Astrocyte (in vitro differentiated cells and primary cell): ENCODE measurements around the gene MCUB. TPM values are rescaled to one million over a fixed set of nuclear protein-coding genes. Genes with fewer than 3 reads are reported as not detected.

Experiments used
- DNase-seq: peaks from one replicate; pipeline ENCODE4 v3.0.0-alpha.2; 2010; ENCODE audit warnings: low read depth
- FAIRE-seq: peaks from 2 replicates; lab custom pipeline; 2011; peaks lifted over from hg19 to GRCh38; lab: Jason Lieb, UNC
- H2AFZ ChIP-seq: 2 replicates; pipeline ENCODE4 v1.6.0; 2012; ENCODE audit warnings: low read depth, low read length, inconsistent platforms
- H3K27ac ChIP-seq: 2 replicates; pipeline ENCODE4 v1.5.1; 2011; ENCODE audit warnings: low read depth, low read length, inconsistent platforms
- H3K27me3 ChIP-seq: 2 replicates; pipeline ENCODE4 v1.6.0; 2011; ENCODE audit warnings: low read length, inconsistent platforms; ENCODE audit not compliant: insufficient read depth
- H3K36me3 ChIP-seq: 2 replicates; pipeline ENCODE4 v1.5.1; 2011; ENCODE audit warnings: low read length, inconsistent platforms; ENCODE audit not compliant: insufficient read depth
- H3K4me1 ChIP-seq: 2 replicates; pipeline ENCODE4 v1.5.1; 2011; ENCODE audit warnings: low read length, inconsistent platforms; ENCODE audit not compliant: insufficient read depth
- H3K4me2 ChIP-seq: 2 replicates; pipeline ENCODE4 v1.6.0; 2012; ENCODE audit warnings: low read length, inconsistent platforms
- H3K4me3 ChIP-seq: 2 replicates; pipeline ENCODE4 v1.5.1; 2011; ENCODE audit warnings: low read depth, mild to moderate bottlenecking, low read length, inconsistent platforms; ENCODE audit not compliant: insufficient read depth
- H3K79me2 ChIP-seq: 2 replicates; pipeline ENCODE4 v1.6.0; 2012; ENCODE audit warnings: mild to moderate bottlenecking, low read length, inconsistent platforms; ENCODE audit not compliant: insufficient read depth
- H3K9ac ChIP-seq: 2 replicates; pipeline ENCODE4 v1.6.0; 2012; ENCODE audit warnings: mild to moderate bottlenecking, low read length, inconsistent platforms
- H3K9me3 ChIP-seq: 2 replicates; pipeline ENCODE4 v1.5.1; 2012; ENCODE audit warnings: low read depth, mild to moderate bottlenecking, low read length, inconsistent platforms; ENCODE audit not compliant: insufficient read depth
- H4K20me1 ChIP-seq: 2 replicates; pipeline ENCODE4 v1.6.0; 2012; ENCODE audit warnings: low read length, inconsistent platforms; ENCODE audit not compliant: insufficient read depth
- H3K27ac Mint-ChIP-seq: one replicate; pipeline ENCODE4 v1.8.0; 2021; ENCODE audit warnings: mild to moderate bottlenecking, mixed read lengths; ENCODE audit not compliant: unreplicated experiment
- H3K27me3 Mint-ChIP-seq: one replicate; pipeline ENCODE4 v1.8.0; 2021; ENCODE audit warnings: low read depth, mixed read lengths; ENCODE audit not compliant: unreplicated experiment
- H3K36me3 Mint-ChIP-seq: one replicate; pipeline ENCODE4 v1.8.0; 2021; ENCODE audit warnings: low read depth, mixed read lengths; ENCODE audit not compliant: unreplicated experiment
- H3K4me1 Mint-ChIP-seq: one replicate; pipeline ENCODE4 v1.8.0; 2021; ENCODE audit warnings: low read depth, mixed read lengths; ENCODE audit not compliant: unreplicated experiment
- H3K4me3 Mint-ChIP-seq: one replicate; pipeline ENCODE4 v1.8.0; 2021; ENCODE audit warnings: mild to moderate bottlenecking, moderate library complexity, mixed read lengths; ENCODE audit not compliant: unreplicated experiment
- H3K9me3 Mint-ChIP-seq: one replicate; pipeline ENCODE4 v1.8.0; 2021; ENCODE audit warnings: mild to moderate bottlenecking, mixed read lengths; ENCODE audit not compliant: unreplicated experiment
- EZH2 ChIP-seq: IDR thresholded peaks from 2 replicates; pipeline ENCODE4 v1.6.1; 2012; ENCODE audit warnings: mild to moderate bottlenecking, low read length, inconsistent platforms; ENCODE audit not compliant: insufficient read depth
- total RNA-seq: library from RNA; stranded (reverse); gene quantifications from 2 replicates; pipeline ENCODE4 v1.2.1, GENCODE V29; 2021
- TF ChIP-seq, protein P1 (sequence below): IDR thresholded peaks from 2 replicates; pipeline ENCODE4 v1.5.1; 2011; ENCODE audit warnings: low read depth, mild to moderate bottlenecking, inconsistent platforms, low read length, moderate library complexity; ENCODE audit not compliant: insufficient read depth

MCUB gene
- total RNA-seq, 1 donor from 2014 or later: 12.6 TPM

DNA sequence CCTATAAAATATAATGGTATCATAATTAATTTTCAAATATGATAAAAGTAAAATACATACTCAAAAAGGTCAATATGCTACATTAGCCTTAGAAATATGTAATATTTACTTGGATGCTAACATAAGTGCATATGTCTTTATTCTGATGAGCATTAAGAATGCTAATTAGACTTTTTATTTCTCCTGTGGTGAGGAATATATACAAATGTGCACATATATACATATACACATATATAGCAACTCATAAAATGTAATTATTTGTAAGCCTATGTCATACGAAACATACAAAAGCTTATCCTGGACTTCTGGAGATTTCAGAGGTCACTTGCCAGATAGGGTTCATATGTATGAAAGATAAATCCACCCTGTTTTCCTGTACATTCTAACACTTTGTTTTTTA lies 158.7 kb downstream of the MCUB start:
- no peak for FAIRE-seq
- H3K79me2 ChIP-seq: peaks cover 4% of the 10 kb centered on the region
- H3K9me3 ChIP-seq: no peaks in the 10 kb centered on the region
- H3K27ac ChIP-seq: no peak overlapping the region
- Mint-ChIP-seq H3K4me3 (no peak overlapping the region), H3K9me3 (no peaks in the 10 kb centered on the region), H3K36me3 (peaks cover 4% of the 10 kb centered on the region), H3K27ac (no peak overlapping the region), H3K27me3 (no peaks in the 10 kb centered on the region), H3K4me1 (peaks cover 2% of the 10 kb centered on the region)
- no peak overlapping the region for H3K9ac ChIP-seq
- TF ChIP-seq EZH2: no peak
- TF ChIP-seq, protein P1, sequence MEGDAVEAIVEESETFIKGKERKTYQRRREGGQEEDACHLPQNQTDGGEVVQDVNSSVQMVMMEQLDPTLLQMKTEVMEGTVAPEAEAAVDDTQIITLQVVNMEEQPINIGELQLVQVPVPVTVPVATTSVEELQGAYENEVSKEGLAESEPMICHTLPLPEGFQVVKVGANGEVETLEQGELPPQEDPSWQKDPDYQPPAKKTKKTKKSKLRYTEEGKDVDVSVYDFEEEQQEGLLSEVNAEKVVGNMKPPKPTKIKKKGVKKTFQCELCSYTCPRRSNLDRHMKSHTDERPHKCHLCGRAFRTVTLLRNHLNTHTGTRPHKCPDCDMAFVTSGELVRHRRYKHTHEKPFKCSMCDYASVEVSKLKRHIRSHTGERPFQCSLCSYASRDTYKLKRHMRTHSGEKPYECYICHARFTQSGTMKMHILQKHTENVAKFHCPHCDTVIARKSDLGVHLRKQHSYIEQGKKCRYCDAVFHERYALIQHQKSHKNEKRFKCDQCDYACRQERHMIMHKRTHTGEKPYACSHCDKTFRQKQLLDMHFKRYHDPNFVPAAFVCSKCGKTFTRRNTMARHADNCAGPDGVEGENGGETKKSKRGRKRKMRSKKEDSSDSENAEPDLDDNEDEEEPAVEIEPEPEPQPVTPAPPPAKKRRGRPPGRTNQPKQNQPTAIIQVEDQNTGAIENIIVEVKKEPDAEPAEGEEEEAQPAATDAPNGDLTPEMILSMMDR: no peak
- H3K4me3 ChIP-seq: no peak overlapping the region
- H2AFZ ChIP-seq: no peak overlapping the region
- no peaks in the 10 kb centered on the region for H3K4me1 ChIP-seq
- H3K27me3 ChIP-seq: no peaks in the 10 kb centered on the region
- no peaks in the 10 kb centered on the region for H4K20me1 ChIP-seq
- no peak for DNase-seq
- H3K4me2 ChIP-seq: no peak overlapping the region
- H3K36me3 ChIP-seq: no peaks in the 10 kb centered on the region

DNA sequence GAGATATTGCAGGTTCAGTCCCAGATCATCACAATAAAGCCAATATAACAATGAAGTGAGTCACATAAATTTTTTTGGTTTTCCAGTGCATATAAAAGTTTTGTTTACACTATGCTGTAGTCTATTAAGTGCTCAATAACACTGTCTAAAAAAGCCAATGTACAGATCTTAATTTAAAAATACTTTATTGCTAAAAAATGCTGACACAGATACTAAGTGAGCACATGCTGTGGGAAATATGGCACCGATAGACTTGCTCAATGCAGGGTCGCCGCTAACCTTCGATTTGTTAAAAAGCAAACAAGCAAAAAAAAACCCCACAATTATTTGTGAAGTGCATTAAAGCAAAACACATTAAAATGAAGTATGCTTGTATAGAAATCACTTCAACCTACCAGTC lies 159.6 kb downstream of the MCUB start:
- FAIRE-seq: no peak
- H3K27ac Mint-ChIP-seq: no peak overlapping the region
- Histone ChIP-seq H3K27ac (no peak overlapping the region), H3K9me3 (no peaks in the 10 kb centered on the region), H3K4me1 (no peaks in the 10 kb centered on the region), H3K36me3 (no peaks in the 10 kb centered on the region), H4K20me1 (no peaks in the 10 kb centered on the region), H3K27me3 (no peaks in the 10 kb centered on the region), H2AFZ (no peak overlapping the region), H3K79me2 (peaks cover 5% of the 10 kb centered on the region), H3K4me3 (no peak overlapping the region), H3K9ac (no peak overlapping the region), H3K4me2 (no peak overlapping the region)
- H3K4me3 Mint-ChIP-seq: no peak overlapping the region
- H3K36me3 Mint-ChIP-seq: peaks cover 4% of the 10 kb centered on the region
- H3K9me3 Mint-ChIP-seq: no peaks in the 10 kb centered on the region
- H3K27me3 Mint-ChIP-seq: no peaks in the 10 kb centered on the region
- no peak for DNase-seq
- TF ChIP-seq, protein P1: no peak
- no peak for TF ChIP-seq EZH2
- H3K4me1 Mint-ChIP-seq: peaks cover 2% of the 10 kb centered on the region

DNA sequence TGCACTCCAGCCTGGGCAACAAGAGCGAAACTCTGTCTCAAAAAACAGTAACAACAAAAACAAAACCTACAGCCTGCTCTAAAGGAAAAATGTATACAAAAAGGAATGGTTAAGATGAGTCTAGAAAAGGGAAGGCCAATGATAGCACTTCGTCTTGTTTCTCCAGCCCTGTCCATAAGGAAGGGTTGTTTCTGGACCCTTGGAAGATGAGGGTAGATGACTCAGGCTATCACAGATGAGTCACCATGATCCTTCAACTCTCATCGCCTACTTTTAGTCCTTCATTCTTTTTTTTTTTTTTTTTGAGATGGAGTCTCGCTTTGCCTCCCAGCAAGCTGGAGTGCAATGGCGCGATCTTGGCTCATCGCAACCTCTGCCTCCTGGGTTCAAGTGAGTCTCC lies 161.0 kb downstream of the MCUB start:
- peaks cover 4% of the 10 kb centered on the region for H3K36me3 Mint-ChIP-seq
- H3K4me3 Mint-ChIP-seq: no peak overlapping the region

More for the DNA sequence above, 161.0 kb downstream of the MCUB start:
- Histone ChIP-seq H3K4me2 (no peak overlapping the region), H3K4me1 (no peaks in the 10 kb centered on the region), H2AFZ (no peak overlapping the region), H3K9me3 (no peaks in the 10 kb centered on the region), H3K9ac (no peak overlapping the region), H3K36me3 (no peaks in the 10 kb centered on the region), H4K20me1 (no peaks in the 10 kb centered on the region), H3K27ac (no peak overlapping the region), H3K79me2 (peaks cover 10% of the 10 kb centered on the region), H3K27me3 (no peaks in the 10 kb centered on the region), H3K4me3 (no peak overlapping the region)
- FAIRE-seq (no peak), DNase-seq (peak; percentile 54)
- Mint-ChIP-seq H3K27me3 (no peaks in the 10 kb centered on the region), H3K27ac (no peak overlapping the region), H3K4me1 (peaks cover 2% of the 10 kb centered on the region), H3K9me3 (no peaks in the 10 kb centered on the region)
- no peak for TF ChIP-seq EZH2
- TF ChIP-seq, protein P1: no peak
